Breast epithelium (tissue), 4 donors: ENCODE data around the gene CAMK1. TPM values are rescaled to one million over a fixed set of nuclear protein-coding genes. Genes with fewer than 3 reads are reported as not detected.

ENCODE experiments used
- DNase-seq, 2 donors: peaks; one replicate each; pipeline ENCODE4 v3.0.0-alpha.2; 2019; ENCODE audit warnings: low spot score in 2 of 2
- H3K27ac ChIP-seq, 2 donors: fragments of 200-600 bp; sonication (generic) in 1 of 2; one replicate each; pipeline ENCODE4 v1.5.1; 2016 to 2019; ENCODE audit warnings: mild to moderate bottlenecking in 1 of 2
- H3K27me3 ChIP-seq, 2 donors: fragments of 200-600 bp; sonication (generic) in 1 of 2; one replicate each; pipeline versions ENCODE4 v1.5.1 to v1.6.0; 2017 to 2019; ENCODE audit warnings: control low read depth in 1 of 2, mild to moderate bottlenecking in 1 of 2
- H3K36me3 ChIP-seq: fragments of 200-600 bp; one replicate; pipeline ENCODE4 v1.5.1; 2019
- H3K4me1 ChIP-seq, 2 donors: fragments of 200-600 bp; sonication (generic); one replicate each; pipeline ENCODE4 v1.5.1; 2016 to 2019; ENCODE audit warnings: control low read depth in 1 of 2
- H3K4me3 ChIP-seq, 3 donors: fragments of 200-600 bp; sonication (generic); 1 replicate in 2 of 3; 2 replicates in 1 of 3; pipeline ENCODE4 v1.5.1; 2016 to 2019; ENCODE audit warnings: mild to moderate bottlenecking in 3 of 3, moderate library complexity in 2 of 3
- H3K9me3 ChIP-seq, 2 donors: fragments of 200-600 bp; sonication (generic) in 1 of 2; one replicate each; pipeline ENCODE4 v1.5.1; 2016 to 2019; ENCODE audit warnings: control low read depth in 1 of 2
- POLR2A ChIP-seq: fragments of 450-650 bp; IDR thresholded peaks from one replicate; pipeline ENCODE4 v1.6.1; 2016; ENCODE audit warnings: antibody characterized with exemption, mild to moderate bottlenecking, moderate library complexity
- POLR2AphosphoS5 ChIP-seq, 3 donors: sonication (generic); formaldehyde crosslinking; IDR thresholded peaks; one replicate each; pipeline ENCODE4 v1.6.1; 2017; ENCODE audit warnings: antibody characterized with exemption in 3 of 3
- intact Hi-C: fragments of 100-400 bp; cut with DNase I; formaldehyde crosslinking; loops from one replicate; pipeline ENCODE4 v1.15.1; 2023; ENCODE audit warnings: low total_unique reads
- total RNA-seq, 3 donors: library from RNA; depleted of rRNA; stranded (reverse); fragments of >200 nt; gene quantifications; one replicate each; pipeline ENCODE4 v1.1.0, GENCODE V29; 2016
- TF ChIP-seq, protein P1 (sequence below), 3 donors: fragments of 450-650 bp; IDR thresholded peaks; one replicate each; pipeline ENCODE4 v1.5.1; 2016 to 2017; ENCODE audit warnings: antibody characterized with exemption in 3 of 3, mild to moderate bottlenecking in 3 of 3, moderate library complexity in 3 of 3

The CAMK1 gene
- total RNA-seq, 3 donors from 2014 or later, result 25.2 to 58.7 (median 40.0) TPM

GRCh38 chr3:9750556-9751411, 19.0 kb downstream of the CAMK1 start:
- H3K27ac ChIP-seq, result peak overlapping the region; percentile 87 to 94
- intact Hi-C loops, result no loop called here
- DNase-seq, result no peak

DNA sequence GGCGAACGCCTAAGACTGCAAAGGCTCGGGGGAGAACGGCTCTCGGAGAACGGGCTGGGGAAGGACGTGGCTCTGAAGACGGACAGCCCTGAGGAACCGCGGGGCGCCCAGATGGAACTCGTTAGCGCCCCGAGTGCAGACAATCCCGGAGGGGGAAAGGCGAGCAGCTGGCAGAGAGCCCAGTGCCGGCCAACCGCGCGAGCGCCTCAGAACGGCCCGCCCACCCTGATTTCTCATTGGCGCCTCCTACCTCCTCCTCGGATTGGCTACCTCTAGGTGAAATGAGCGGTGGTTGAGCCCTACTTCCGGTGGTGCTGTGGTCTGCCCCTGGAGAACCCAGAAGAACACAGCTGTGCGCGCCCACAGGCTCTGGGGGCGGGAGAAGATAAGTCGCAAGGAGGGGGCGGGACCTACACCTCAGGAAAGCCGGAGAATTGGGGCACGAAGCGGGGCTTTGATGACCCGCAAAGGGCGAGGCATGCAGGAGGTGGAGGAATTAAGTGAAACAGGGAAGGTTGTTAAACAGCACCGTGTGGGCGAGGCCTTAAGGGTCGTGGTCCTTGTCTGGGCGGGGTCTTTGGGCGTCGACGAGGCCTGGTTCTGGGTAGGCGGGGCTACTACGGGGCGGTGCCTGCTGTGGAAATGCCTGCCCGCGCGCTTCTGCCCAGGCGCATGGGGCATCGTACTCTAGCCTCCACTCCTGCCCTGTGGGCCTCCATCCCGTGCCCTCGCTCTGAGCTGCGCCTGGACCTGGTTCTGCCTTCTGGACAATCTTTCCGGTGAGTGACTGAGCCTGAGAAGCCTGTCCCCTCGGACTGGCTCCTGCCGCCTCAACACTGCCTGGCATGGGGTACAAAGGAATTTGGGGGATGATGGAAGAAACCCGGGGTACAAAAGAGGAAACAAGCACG, 19.8 kb downstream of the CAMK1 start, which contains the start of gene OGG1:
Gene OGG1 (plus strand): TSS at position 308 of the 911 bp plus-strand sequence. CDS start 335 bp downstream, at position 643.
- Histone ChIP-seq H3K4me1 (peaks cover 0 to 14% of the 10 kb centered on the region in 2 donors), H3K36me3 (peaks cover 7% of the 10 kb centered on the region)
- intact Hi-C loops, result no loop called here

More at GRCh38 chr3:9750556-9751411, 19.0 kb downstream of the CAMK1 start:
- TF ChIP-seq POLR2AphosphoS5 (IDR thresholded peaks at IDR 0.05) (no peak), POLR2A (no peak)
- TF ChIP-seq, protein P1, sequence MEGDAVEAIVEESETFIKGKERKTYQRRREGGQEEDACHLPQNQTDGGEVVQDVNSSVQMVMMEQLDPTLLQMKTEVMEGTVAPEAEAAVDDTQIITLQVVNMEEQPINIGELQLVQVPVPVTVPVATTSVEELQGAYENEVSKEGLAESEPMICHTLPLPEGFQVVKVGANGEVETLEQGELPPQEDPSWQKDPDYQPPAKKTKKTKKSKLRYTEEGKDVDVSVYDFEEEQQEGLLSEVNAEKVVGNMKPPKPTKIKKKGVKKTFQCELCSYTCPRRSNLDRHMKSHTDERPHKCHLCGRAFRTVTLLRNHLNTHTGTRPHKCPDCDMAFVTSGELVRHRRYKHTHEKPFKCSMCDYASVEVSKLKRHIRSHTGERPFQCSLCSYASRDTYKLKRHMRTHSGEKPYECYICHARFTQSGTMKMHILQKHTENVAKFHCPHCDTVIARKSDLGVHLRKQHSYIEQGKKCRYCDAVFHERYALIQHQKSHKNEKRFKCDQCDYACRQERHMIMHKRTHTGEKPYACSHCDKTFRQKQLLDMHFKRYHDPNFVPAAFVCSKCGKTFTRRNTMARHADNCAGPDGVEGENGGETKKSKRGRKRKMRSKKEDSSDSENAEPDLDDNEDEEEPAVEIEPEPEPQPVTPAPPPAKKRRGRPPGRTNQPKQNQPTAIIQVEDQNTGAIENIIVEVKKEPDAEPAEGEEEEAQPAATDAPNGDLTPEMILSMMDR (IDR thresholded peaks at IDR 0.05), result no peak
- Histone ChIP-seq H3K27me3 (no peaks in the 10 kb centered on the region), H3K4me1 (peaks cover 0 to 14% of the 10 kb centered on the region in 2 donors), H3K36me3 (peaks cover under 1% of the 10 kb centered on the region), H3K4me3 (peak overlapping the region; percentile 56 to 88 (median 69)), H3K9me3 (no peaks in the 10 kb centered on the region)

DNA sequence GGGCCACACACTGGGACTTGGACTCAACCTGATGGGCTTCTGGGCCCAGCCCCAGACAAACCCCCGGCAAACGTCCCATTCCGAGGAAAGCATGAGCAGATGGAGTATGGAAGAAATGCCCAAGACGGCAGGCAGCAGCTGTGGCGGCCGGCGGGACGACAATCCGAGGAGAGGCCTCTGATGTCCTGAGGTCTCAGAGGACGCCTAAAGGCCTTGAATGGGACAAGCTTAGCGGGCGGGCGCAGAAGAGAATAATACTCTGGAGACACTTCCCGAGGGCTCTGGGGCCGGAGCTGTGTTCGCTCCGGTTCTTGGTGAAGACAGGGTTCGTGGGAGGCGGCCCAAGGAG, 20.5 kb downstream of the CAMK1 start:
- intact Hi-C loops, result no loop called here

More for the DNA sequence above, 19.8 kb downstream of the CAMK1 start, which contains the start of gene OGG1:
- Histone ChIP-seq H3K27ac (peak within 1 kb of the TSS; percentile 87 to 94), H3K27me3 (no peaks in the 10 kb centered on the region), H3K9me3 (no peaks in the 10 kb centered on the region), H3K4me3 (peak within 1 kb of the TSS; percentile 56 to 88 (median 69))
- peak; percentile 96 to 97 for DNase-seq
- TF ChIP-seq, protein P1 (IDR thresholded peaks at IDR 0.05), result no peak
- peak; percentile 20 to 36 (median 33) for TF ChIP-seq POLR2AphosphoS5 (IDR thresholded peaks at IDR 0.05)

GRCh38 chr3:9748031-9748430, 21.7 kb downstream of the CAMK1 start:
- Histone ChIP-seq H3K9me3 (no peaks in the 10 kb centered on the region), H3K27ac (no peak overlapping the region), H3K36me3 (peaks cover 12% of the 10 kb centered on the region), H3K4me1 (peaks cover 0 to 14% of the 10 kb centered on the region in 2 donors), H3K4me3 (no peak overlapping the region), H3K27me3 (no peaks in the 10 kb centered on the region)
- DNase-seq, result no peak
- TF ChIP-seq POLR2A, result no peak
- TF ChIP-seq, protein P1 (IDR thresholded peaks at IDR 0.05), result no peak
- no peak for TF ChIP-seq POLR2AphosphoS5 (IDR thresholded peaks at IDR 0.05)
- intact Hi-C loops, result no loop called here

More for the DNA sequence above, 20.5 kb downstream of the CAMK1 start:
- Histone ChIP-seq H3K27ac (peak overlapping the region; percentile 87 to 94), H3K27me3 (no peaks in the 10 kb centered on the region), H3K4me3 (peak overlapping the region; percentile 56 to 88 (median 69)), H3K9me3 (no peaks in the 10 kb centered on the region), H3K4me1 (peaks cover 0 to 14% of the 10 kb centered on the region in 2 donors), H3K36me3 (peaks cover 7% of the 10 kb centered on the region)
- DNase-seq, result no peak
- TF ChIP-seq POLR2A, result no peak
- TF ChIP-seq, protein P1 (IDR thresholded peaks at IDR 0.05), result no peak
- no peak for TF ChIP-seq POLR2AphosphoS5 (IDR thresholded peaks at IDR 0.05)
